ENCODE data around the gene TICRR. TPM values are rescaled to one million over a fixed set of nuclear protein-coding genes. Genes with fewer than 3 reads are reported as not detected.

The TICRR gene, protein sequence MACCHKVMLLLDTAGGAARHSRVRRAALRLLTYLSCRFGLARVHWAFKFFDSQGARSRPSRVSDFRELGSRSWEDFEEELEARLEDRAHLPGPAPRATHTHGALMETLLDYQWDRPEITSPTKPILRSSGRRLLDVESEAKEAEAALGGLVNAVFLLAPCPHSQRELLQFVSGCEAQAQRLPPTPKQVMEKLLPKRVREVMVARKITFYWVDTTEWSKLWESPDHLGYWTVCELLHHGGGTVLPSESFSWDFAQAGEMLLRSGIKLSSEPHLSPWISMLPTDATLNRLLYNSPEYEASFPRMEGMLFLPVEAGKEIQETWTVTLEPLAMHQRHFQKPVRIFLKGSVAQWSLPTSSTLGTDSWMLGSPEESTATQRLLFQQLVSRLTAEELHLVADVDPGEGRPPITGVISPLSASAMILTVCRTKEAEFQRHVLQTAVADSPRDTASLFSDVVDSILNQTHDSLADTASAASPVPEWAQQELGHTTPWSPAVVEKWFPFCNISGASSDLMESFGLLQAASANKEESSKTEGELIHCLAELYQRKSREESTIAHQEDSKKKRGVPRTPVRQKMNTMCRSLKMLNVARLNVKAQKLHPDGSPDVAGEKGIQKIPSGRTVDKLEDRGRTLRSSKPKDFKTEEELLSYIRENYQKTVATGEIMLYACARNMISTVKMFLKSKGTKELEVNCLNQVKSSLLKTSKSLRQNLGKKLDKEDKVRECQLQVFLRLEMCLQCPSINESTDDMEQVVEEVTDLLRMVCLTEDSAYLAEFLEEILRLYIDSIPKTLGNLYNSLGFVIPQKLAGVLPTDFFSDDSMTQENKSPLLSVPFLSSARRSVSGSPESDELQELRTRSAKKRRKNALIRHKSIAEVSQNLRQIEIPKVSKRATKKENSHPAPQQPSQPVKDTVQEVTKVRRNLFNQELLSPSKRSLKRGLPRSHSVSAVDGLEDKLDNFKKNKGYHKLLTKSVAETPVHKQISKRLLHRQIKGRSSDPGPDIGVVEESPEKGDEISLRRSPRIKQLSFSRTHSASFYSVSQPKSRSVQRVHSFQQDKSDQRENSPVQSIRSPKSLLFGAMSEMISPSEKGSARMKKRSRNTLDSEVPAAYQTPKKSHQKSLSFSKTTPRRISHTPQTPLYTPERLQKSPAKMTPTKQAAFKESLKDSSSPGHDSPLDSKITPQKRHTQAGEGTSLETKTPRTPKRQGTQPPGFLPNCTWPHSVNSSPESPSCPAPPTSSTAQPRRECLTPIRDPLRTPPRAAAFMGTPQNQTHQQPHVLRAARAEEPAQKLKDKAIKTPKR (N-terminal part only)
- total RNA-seq: 6.6 TPM

DNA sequence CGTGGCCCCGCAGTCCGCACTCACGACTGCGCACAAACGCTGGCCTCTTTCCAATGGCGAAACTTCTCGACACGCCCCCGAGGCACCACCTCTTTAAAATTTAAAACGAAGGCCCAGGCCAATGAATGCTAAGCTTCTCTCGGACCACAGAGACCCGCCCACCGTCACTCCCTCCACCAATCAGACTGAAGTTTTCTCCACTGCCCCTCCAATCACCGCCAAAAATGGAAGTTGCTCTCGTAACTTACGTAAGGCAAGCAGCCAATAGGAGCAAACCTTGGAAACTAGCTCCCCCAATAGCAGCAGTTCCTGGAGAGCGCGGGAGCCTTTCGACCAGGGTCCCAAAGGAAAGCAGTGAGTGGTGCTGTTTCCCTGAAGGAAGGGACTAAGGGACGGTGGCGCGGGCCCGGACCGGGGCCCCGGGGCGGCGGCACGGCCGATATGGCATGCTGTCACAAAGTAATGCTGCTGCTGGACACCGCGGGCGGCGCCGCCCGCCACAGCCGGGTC, at the start of gene TICRR:
TSS of gene TICRR (plus strand) at position 324 of the 510 bp plus-strand sequence. CDS start at position 442, 118 bp downstream.

DNA sequence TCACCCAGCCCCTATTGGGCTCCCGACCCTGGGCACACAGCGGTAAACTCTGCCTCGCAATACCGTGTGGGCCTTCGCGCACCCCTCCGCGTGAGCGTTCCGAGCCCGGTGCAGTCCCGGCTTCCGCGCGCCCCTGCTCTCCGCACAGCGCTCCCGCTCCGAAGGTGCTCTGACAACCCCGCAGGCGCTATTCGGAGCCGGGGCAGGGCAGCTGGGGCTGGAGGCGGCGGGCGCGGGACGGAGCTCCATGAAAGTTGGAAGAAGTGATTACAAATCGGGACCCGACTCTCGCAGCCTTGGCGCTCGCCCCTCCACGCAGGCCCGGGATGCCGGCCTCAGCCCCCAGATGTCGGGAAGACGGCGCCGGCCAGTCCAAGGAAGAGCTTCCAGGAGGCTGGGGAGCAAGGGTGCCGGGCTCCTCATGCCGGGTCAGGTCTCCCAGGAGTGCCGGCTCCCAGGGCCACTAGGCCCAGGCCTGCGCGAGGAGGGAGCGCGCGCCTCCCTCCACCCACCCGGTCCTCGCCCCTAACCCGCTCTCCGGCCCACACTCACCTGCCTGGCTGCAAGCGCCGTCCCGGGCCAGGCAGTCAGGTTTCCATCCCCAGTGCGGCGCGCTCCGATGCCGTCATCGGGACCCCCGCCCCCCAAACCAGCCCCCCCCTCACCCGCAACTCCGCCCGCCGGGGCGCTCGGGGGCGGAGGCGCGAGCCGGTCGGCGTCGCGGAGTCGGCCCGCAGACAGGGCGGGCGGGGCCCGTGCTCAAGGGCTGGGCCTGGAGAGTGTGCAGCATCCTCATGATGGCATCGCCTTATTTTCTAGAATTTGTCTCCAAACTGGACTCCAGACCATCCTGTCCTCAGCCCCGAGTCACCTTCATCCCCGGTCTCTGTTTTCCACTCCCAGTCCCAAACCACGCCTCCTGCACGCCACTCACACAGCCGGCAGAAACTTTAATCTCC, 79.9 kb downstream of the TICRR start, which contains the start of gene KIF7:
TSS of gene KIF7 (minus strand) at position 621 of the 959 bp plus-strand sequence. CDS start 2,537 bp downstream, outside the sequence.

Other genes starting within 250 kb of the TICRR start
- gene POLG, start 240.6 kb upstream of the TICRR start, total RNA-seq: 69.2 TPM
- 2.8 TPM for gene RHCG, start 78.9 kb upstream of the TICRR start, total RNA-seq
- 10.6 TPM for gene KIF7, start 80.0 kb downstream of the TICRR start, total RNA-seq
- 0.31 TPM for gene PLIN1, start 103.9 kb downstream of the TICRR start, total RNA-seq
- 10.3 TPM for gene PEX11A, start 115.3 kb downstream of the TICRR start, total RNA-seq
- 0.63 TPM for gene WDR93, start 115.3 kb downstream of the TICRR start, total RNA-seq
- 2.2 TPM for gene MESP1, start 175.8 kb downstream of the TICRR start, total RNA-seq
- gene MESP2, start 200.9 kb downstream of the TICRR start, total RNA-seq: not detected
- gene ANPEP, start 239.4 kb downstream of the TICRR start, total RNA-seq: 1.3 TPM

Data from parietal lobe (tissue), 1 donor.